GM10266 (cell line): ENCODE results near the gene ANKRD44.

Source experiments
- DNase-seq: peaks from one replicate; pipeline ENCODE4 v3.0.0; 2012; ENCODE audit errors: extremely low spot score
- TF ChIP-seq, protein P1 (sequence below): IDR thresholded peaks from 2 replicates; pipeline ENCODE4 v1.5.1; 2012; ENCODE audit warnings: mild to moderate bottlenecking, low read depth; ENCODE audit not compliant: control insufficient read depth, insufficient read depth; ENCODE audit errors: missing control alignments

Gene ANKRD44

DNA sequence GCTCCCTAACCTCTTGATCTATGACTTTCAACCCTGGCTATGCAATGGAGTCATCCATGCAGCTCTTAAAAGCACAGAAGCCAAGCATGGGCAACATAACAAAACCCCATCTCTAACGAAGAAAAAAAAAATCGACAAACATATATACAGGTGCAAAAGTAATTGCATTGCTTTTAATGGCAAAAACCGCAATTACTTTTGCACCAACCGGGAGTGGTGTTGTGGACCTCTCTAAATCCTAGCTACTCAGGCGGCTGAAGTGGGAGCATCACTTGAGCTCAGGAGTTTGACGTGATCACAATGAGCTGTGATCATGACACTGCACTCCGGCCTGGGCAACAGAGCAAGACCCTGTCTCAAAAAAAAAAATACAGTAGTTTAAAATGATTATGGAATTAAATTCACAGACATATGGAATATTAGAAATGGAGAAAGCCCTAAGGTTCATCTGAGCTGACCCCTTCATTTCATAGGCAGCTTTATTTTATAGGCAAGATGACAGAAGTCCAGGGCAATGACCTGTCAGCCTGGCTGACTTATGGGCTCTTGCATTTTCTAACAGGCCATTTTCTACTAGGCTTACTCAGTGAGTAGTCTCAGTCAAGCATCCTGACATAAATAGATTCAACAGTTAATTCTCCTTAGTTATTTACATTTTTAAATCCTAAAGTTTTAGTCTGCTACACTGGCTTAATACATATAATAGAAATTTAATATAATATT is 183.8 kb downstream of the ANKRD44 start:
- DNase-seq: no peak
- TF ChIP-seq, protein P1, sequence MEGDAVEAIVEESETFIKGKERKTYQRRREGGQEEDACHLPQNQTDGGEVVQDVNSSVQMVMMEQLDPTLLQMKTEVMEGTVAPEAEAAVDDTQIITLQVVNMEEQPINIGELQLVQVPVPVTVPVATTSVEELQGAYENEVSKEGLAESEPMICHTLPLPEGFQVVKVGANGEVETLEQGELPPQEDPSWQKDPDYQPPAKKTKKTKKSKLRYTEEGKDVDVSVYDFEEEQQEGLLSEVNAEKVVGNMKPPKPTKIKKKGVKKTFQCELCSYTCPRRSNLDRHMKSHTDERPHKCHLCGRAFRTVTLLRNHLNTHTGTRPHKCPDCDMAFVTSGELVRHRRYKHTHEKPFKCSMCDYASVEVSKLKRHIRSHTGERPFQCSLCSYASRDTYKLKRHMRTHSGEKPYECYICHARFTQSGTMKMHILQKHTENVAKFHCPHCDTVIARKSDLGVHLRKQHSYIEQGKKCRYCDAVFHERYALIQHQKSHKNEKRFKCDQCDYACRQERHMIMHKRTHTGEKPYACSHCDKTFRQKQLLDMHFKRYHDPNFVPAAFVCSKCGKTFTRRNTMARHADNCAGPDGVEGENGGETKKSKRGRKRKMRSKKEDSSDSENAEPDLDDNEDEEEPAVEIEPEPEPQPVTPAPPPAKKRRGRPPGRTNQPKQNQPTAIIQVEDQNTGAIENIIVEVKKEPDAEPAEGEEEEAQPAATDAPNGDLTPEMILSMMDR: no peak

DNA sequence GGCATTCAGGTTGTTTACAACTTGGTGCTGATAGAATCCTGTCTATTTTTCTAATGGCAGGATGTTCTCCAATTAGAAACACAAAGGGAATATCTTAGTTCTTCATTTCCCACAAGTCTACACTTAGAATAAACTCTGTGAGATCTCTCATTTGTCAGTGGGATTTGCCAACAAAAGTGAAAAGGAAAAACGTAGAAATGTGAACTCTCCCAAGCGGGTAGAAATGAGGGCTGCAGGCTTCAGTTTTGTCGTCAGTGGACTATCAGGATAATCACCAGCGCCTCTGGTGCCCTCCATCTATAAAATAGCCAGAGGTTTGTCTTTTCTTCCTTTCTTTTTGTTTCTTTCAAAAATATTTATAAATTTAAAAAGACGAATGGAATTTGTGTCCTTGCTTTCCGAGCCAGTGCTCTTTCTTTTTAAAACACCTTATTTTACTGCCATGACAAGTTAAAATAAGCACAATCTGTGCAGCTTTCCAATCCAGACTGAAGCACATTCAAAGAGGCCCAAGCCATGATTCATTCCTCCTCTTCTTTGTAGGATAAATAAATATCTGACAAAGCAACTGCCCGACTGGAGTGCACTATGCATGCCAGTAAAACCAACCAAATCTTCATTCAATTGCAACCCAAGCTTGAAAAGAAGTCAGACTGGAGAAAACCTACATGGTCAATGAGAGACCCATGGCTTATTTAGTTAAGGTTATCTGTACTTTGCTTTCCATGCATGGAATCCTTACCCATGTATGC is 185.8 kb downstream of the ANKRD44 start:
- no peak for DNase-seq
- TF ChIP-seq, protein P1: no peak

DNA sequence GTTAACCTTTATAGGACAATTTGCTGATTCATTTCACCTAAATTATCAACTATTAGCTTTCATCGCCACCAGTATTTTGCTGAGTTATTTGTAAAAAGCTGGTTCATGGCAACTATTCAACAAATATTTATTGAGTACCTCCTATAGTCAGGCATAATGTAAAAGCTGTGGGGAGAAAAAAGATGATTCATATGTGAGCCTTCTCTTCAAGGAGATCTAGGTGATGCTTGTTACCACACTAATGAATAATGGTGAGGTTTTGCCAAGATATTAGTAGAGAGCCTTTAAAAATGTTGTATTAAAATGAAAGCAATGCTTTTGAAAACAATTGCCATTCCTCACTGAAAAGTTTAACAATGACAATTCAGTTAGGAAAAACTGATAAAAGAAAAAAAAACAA is 187.8 kb downstream of the ANKRD44 start:
- TF ChIP-seq, protein P1: no peak
- DNase-seq: no peak

DNA sequence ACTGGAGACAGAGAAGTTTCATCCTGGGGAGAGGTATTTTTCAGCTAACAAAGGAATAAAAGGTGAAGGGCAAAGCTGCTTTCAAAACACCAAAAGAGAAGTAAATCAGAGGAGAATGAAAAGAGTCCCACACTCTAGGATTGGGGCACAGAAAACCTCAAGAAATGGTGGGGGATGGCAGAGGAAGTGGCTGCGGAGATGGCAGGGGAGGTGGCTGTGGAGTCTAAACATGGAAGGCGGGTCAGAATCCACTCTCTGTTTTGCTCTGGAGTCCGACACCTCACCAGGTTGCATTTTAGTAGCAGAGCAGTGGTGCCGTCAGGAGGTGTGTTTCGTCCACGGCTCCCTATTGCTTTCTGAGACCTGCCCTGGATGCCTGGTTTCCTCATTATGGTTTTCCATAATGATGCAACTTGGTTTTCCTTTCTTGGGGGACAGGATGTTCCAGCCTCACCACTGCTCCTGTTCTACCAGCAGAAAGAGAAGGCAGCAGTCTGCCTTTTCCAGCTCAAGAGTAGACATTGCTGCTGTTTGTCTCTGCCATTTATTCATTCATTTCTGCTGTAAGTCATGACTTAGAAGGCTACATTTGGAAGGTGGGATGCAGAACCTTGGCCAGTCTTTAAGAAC is 188.7 kb downstream of the ANKRD44 start:
- DNase-seq: no peak
- TF ChIP-seq, protein P1: no peak

DNA sequence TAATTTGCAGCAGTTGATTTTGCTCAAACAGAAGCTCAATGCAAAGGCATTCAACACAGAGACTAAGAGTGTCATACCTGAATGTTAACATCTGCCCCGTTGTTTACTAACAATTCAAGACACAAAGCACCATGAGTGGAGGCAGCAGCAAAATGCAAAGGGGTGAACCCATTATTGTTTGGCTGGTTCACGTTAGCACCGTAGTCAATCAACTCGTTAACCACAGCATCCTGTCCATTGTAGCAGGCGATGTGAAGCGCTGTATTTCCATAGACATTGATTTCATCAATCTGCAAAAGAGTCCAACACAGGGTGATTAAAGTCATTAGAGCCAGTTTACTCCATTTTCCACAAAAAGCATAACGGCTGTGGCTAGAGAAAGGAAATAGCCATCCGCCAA is 189.3 kb downstream of the ANKRD44 start:
- TF ChIP-seq, protein P1: no peak
- no peak for DNase-seq

DNA sequence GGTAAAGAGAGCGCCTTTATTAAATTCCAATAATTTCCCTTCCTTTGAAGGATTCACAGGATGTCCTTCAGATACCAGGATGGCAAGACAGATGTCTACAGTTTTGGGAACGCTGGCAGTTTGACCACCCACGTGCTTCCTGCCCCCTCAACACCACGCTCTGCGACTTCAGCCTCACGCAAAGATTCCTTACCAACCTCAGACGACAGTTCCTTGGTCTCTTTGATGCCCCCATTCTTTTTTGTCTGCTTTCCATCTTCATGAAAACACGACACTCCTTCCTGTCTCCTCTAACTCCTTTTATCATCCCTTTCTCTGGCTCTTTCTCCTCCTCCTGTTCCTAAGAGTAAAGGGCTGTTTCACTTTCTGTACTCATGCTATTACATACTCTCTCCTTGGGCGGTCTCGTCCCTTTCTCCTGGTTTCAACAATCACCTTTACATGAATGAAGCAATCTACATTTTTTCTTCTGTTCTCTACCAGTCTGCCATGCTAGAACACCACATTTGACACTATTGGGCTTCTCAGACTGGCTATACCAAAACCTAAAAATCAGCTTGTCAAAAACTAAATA is 194.2 kb downstream of the ANKRD44 start:
- no peak for DNase-seq
- TF ChIP-seq, protein P1: no peak

DNA sequence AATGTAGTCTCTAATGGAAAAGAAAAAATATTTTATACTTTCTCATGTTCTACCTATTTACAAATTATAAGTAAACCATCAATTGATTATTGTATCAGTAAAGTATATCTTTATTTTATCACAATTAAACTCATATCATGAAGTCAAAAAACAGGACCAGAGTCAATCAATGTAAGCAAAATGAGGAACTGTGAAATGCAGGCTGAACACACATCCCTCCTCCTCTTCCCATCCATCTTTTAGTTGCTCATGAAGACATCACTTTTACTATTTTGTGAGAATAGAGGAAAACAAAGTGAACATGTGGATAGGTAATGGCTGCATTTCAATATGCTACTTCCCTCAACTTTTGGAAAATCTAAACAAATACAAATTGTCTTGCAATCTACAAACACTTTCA is 195.3 kb downstream of the ANKRD44 start:
- TF ChIP-seq, protein P1: no peak

More for the DNA sequence above, 195.3 kb downstream of the ANKRD44 start:
- DNase-seq: no peak
